Right lobe of liver (tissue), 6 donors: ENCODE data around the gene POC1A. TPM values are rescaled to one million over a fixed set of nuclear protein-coding genes. Genes with fewer than 3 reads are reported as not detected.
A peak's percentile ranks its signal among the peaks of the same experiment; 100 is the strongest.

ENCODE experiments used
- ATAC-seq, 4 donors: fragments of 200-7000 bp; cut with Tn5 transposase; one replicate each; pipeline ENCODE4 v1.9.1; 2020; ENCODE audit warnings: mild to moderate bottlenecking in 4 of 4, moderate library complexity in 4 of 4
- DNase-seq, 3 donors: peaks; one replicate each; pipeline ENCODE4 v3.0.0-alpha.2; 2020
- H3K27ac ChIP-seq, 3 donors: fragments of 200-600 bp; one replicate each; pipeline ENCODE4 v1.8.0; 2022
- H3K27me3 ChIP-seq, 2 donors: fragments of 200-600 bp; one replicate each; pipeline ENCODE4 v1.8.0; 2022
- H3K36me3 ChIP-seq, 4 donors: fragments of 200-600 bp; sonication (generic) in 1 of 4; one replicate each; pipeline versions ENCODE4 v1.5.1 to v1.8.0; 2017 to 2022; ENCODE audit warnings: control low read depth in 1 of 4
- H3K4me1 ChIP-seq, 4 donors: fragments of 200-600 bp; sonication (generic) in 1 of 4; one replicate each; pipeline versions ENCODE4 v1.5.1 to v1.8.0; 2017 to 2022; ENCODE audit warnings: control low read depth in 1 of 4
- H3K4me3 ChIP-seq, 3 donors: fragments of 200-600 bp; one replicate each; pipeline ENCODE4 v1.8.0; 2022
- H3K9me3 ChIP-seq, 4 donors: fragments of 200-600 bp; sonication (generic) in 1 of 4; one replicate each; pipeline versions ENCODE4 v1.5.1 to v1.8.0; 2017 to 2022; ENCODE audit warnings: control low read depth in 1 of 4
- CTCF ChIP-seq, 4 donors: fragments of 200-600 bp in 3 of 4; fragments of 450-650 bp in 1 of 4; IDR thresholded peaks; one replicate each; pipeline versions ENCODE4 v1.5.1 to v1.8.0; 2016 to 2022; ENCODE audit warnings: antibody characterized with exemption in 4 of 4, mild to moderate bottlenecking in 2 of 4
- POLR2A ChIP-seq: fragments of 450-650 bp; IDR thresholded peaks from one replicate; pipeline ENCODE4 v1.6.1; 2017; ENCODE audit warnings: antibody characterized with exemption, mild to moderate bottlenecking
- WGBS: methylation state at CpG from one replicate; pipeline ENCODE4 v1.1.6; 2018; ENCODE audit warnings: low coverage, low lambda C conversion rate; ENCODE audit not compliant: insufficient coverage; ENCODE audit errors: missing lambda C conversion rate; 5-methylcytosine and 5-hydroxymethylcytosine counted together
- intact Hi-C, 2 donors: fragments of 100-400 bp; cut with DNase I; formaldehyde crosslinking; loops; one replicate each; pipeline versions ENCODE4 v1.11.2 to v1.14.1; 2022
- total RNA-seq, 6 experiments: library from RNA; depleted of rRNA in 2 of 6; stranded (reverse); fragments of >200 nt in 2 of 6; fragmentation: NEBNext Ultra II Directional in 3 of 6; extraction: Animal tissue kit (Norgen Biotek cat#: 25700) in 3 of 6; gene quantifications; one replicate each; pipeline versions ENCODE4 v1.1.0 to v1.2.4, GENCODE V29; 2016 to 2023
- donor health status: DM: no; HTN: yes; CAD: no.
- donor health status: DM: no; HTN: no; CAD: no.
- donor health status: DM: no; HTN: no; CAD: no.
- donor health status: DM: no; HTN: yes; CAD: no.
- donor health status: DM: no; HTN: yes; CAD: no.

The POC1A gene
- total RNA-seq, 6 experiments from 2014 or later = 2.0 to 4.3 (median 3.2) TPM

DNA sequence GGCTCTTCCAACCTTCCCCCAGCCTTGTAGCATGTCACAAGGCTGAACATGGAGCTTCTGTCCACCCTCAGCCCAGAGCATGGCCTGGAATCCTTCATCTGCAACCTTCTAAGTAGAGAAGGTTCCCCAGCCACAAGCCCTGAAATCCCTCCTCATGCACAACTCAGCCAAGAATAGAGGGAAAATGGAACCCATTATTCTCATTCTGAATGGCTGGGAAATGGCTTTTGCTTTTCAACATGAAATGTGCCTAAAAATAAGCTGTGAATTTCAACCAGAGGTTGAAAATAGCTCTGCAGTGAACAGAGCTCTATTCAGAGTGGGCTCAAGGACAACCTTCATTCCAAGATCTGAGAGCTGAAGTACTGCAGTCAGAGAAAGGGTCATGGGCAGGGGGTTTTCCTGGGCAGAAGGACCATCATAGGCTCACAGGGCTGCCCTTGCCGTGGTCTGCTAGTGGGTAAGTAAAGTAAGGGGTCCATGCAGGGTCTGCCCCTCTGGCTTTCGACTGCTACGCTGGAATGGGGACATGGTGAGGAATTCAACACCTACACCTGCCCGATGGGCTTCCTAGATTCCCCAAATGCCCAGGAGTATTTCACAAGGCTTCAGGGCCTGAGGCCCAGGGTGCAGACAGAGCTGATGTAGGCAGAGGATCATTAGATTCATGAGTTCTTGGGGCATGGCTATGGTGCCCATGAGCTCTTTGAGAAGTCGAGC is 35.9 kb downstream of the POC1A start:
- H3K27ac ChIP-seq = no peak overlapping the region
- no peaks in the 10 kb centered on the region for H3K27me3 ChIP-seq
- intact Hi-C loops = no loop called here
- H3K9me3 ChIP-seq = no peaks in the 10 kb centered on the region
- ATAC-seq (no peak), DNase-seq (no peak)
- no peaks in the 10 kb centered on the region for H3K36me3 ChIP-seq
- WGBS = 100% methylated on average over 1 of the region's 5 CpGs
- H3K4me1 ChIP-seq = no peaks in the 10 kb centered on the region
- no peak overlapping the region for H3K4me3 ChIP-seq
- TF ChIP-seq CTCF (IDR thresholded peaks at IDR 0.05) (no peak), POLR2A (no peak)

DNA sequence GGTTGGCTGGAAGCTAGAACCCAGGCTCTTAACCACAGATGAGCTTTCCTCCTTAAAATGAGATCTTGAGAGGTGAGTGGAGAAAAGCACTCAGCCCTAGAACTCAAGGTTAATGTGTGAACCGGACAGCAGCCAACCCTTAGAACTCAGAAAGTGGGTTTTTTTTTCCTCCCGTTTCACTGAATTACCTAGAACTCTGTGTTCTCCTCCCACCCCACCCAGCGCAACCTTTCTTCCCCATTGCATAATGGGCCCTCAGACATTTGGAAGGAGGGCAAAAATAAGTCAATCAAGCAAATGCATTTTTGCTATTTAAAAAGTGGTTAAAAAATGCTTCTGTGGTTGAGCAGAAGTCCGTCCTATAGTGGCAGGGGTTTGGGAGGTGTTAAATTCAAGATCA is 36.7 kb downstream of the POC1A start:
- no peaks in the 10 kb centered on the region for H3K9me3 ChIP-seq
- no peak overlapping the region for H3K4me3 ChIP-seq
- H3K27me3 ChIP-seq = no peaks in the 10 kb centered on the region
- ATAC-seq = no peak
- DNase-seq = no peak
- H3K27ac ChIP-seq = no peak overlapping the region
- no peak for TF ChIP-seq CTCF (IDR thresholded peaks at IDR 0.05)
- TF ChIP-seq POLR2A = no peak
- intact Hi-C loops = no loop called here
- 87% methylated on average over 4 of the region's 4 CpGs for WGBS
- no peaks in the 10 kb centered on the region for H3K36me3 ChIP-seq
- no peaks in the 10 kb centered on the region for H3K4me1 ChIP-seq

DNA sequence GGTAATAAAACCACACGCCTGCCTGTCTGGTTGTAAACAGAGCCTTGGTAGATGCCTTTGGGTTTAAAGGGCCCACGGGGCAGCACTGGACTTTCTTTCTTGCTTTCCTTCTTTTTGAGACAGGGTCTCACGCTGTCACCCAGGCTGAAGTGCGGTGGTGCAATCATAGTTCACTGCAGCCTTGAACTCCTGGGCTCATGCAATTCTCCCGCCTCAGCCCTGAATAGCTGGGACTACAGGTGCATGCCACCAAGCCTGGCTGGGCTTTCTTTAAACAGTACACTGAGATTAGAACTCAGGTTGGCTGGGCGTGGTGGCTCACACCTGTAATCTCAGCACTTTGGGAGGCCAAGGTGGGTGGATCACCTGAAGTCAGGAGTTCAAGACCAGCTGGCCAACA is 42.2 kb downstream of the POC1A start:
- H3K4me1 ChIP-seq = no peaks in the 10 kb centered on the region
- H3K27me3 ChIP-seq = no peaks in the 10 kb centered on the region
- intact Hi-C loops = no loop called here
- DNase-seq (peak in 1 of 3 donors; percentile 22), ATAC-seq (no peak)
- no peaks in the 10 kb centered on the region for H3K9me3 ChIP-seq
- WGBS = 90% methylated on average over 2 of the region's 6 CpGs
- TF ChIP-seq POLR2A (no peak), CTCF (IDR thresholded peaks at IDR 0.05) (no peak)
- no peaks in the 10 kb centered on the region for H3K36me3 ChIP-seq
- no peak overlapping the region for H3K27ac ChIP-seq
- H3K4me3 ChIP-seq = no peak overlapping the region

DNA sequence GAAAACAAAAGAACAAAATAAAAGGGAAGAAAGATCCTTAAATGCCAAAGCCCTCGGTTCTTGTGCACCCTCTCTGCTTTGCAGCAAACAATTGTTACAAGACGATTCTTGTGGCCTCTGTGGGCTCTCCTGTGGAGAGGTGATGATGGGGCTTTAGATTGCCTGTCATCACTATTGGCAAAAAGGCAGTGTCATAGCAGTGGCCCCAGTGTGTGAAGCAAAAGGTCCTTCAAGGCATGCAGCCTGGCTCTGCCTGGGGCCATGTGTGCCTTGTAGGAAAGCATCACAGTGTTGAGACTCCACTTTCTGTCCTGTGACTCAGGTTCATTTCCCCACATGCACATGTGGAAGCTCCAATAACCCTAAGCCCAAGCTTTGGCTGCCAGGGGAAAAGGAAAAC is 43.7 kb downstream of the POC1A start:
- Histone ChIP-seq H3K4me1 (peaks cover 0 to 1% (median under 1%) of the 10 kb centered on the region in 4 donors), H3K27ac (no peak overlapping the region), H3K36me3 (no peaks in the 10 kb centered on the region), H3K4me3 (no peak overlapping the region), H3K9me3 (no peaks in the 10 kb centered on the region), H3K27me3 (no peaks in the 10 kb centered on the region)
- intact Hi-C loops = no loop called here
- 80% methylated on average over 2 of the region's 2 CpGs for WGBS
- TF ChIP-seq POLR2A = no peak
- no peak for TF ChIP-seq CTCF (IDR thresholded peaks at IDR 0.05)
- peak in 1 of 3 donors; percentile 18 for DNase-seq
- ATAC-seq = no peak
